HG03565 (cell line): Measurements from ENCODE around the gene HDGFL1.

ENCODE experiments used
- ATAC-seq: cut with Tn5 transposase; IDR thresholded peaks from one replicate; pipeline ENCODE4 v1.9.1; 2021; ENCODE audit warnings: mild to moderate bottlenecking, moderate library complexity; ENCODE audit not compliant: unreplicated experiment

The HDGFL1 gene

GRCh38 chr6:22589118-22589517, 19.8 kb downstream of the HDGFL1 start:
- no peak for ATAC-seq

- no peak for ATAC-seq
These were observed 21.1 kb downstream of the HDGFL1 start for GRCh38 chr6:22590423-22590822.

- no peak for ATAC-seq
These were observed 24.5 kb downstream of the HDGFL1 start for GRCh38 chr6:22593895-22594294.

- ATAC-seq, result no peak
These were observed 26.6 kb downstream of the HDGFL1 start for GRCh38 chr6:22596011-22596410.

GRCh38 chr6:22598339-22598738, 29.0 kb downstream of the HDGFL1 start:
- no peak for ATAC-seq

GRCh38 chr6:22600059-22600458, 30.7 kb downstream of the HDGFL1 start:
- ATAC-seq, result no peak

- no peak for ATAC-seq
These were observed 32.6 kb downstream of the HDGFL1 start for GRCh38 chr6:22601984-22602383.

- no peak for ATAC-seq
These were observed 36.4 kb downstream of the HDGFL1 start for GRCh38 chr6:22605736-22606135.

- ATAC-seq, result no peak
These were observed 40.8 kb downstream of the HDGFL1 start for GRCh38 chr6:22610127-22610526.

- ATAC-seq, result no peak
These were observed 42.9 kb downstream of the HDGFL1 start for GRCh38 chr6:22612236-22612635.

- no peak for ATAC-seq
These were observed 43.7 kb downstream of the HDGFL1 start for GRCh38 chr6:22613051-22613450.

- ATAC-seq, result no peak
These were observed 44.3 kb downstream of the HDGFL1 start for GRCh38 chr6:22613695-22614094.

GRCh38 chr6:22614547-22614946, 45.2 kb downstream of the HDGFL1 start:
- no peak for ATAC-seq

- ATAC-seq, result no peak
These were observed 51.7 kb downstream of the HDGFL1 start for GRCh38 chr6:22621028-22621427.
